SIG-M5 treated with dmso at 0.1 percent for 504 hours (cell line): ENCODE results near the gene MVB12A.

Source experiments
- DNase-seq: peaks from one replicate; lab custom pipeline; 2025; ENCODE audit not compliant: unreplicated experiment; lab: John Stamatoyannopoulos, UW

MVB12A gene

GRCh38 chr19:17470068-17470841 lies 50.4 kb downstream of the MVB12A start, which contains the start of gene SLC27A1:
Gene SLC27A1 (plus strand): TSS chr19:17470524. CDS start chr19:17470541, 17 bp downstream.
- peak; percentile 97 for DNase-seq

- DNase-seq = no peak
These were observed 51.7 kb downstream of the MVB12A start for GRCh38 chr19:17471410-17472125.

- peak; percentile 62 for DNase-seq
These were observed 53.2 kb downstream of the MVB12A start for GRCh38 chr19:17473041-17473440.
